CD4-positive, alpha-beta memory T cell (primary cell): ENCODE measurements around the gene KRTAP13-1. TPM values are rescaled to one million over a fixed set of nuclear protein-coding genes. Genes with fewer than 3 reads are reported as not detected.

Experiments used
- CTCF ChIA-PET: fragments of 350-600 bp; sonication (Branson Sonifier 250); formaldehyde crosslinking; loops from one replicate; lab custom pipeline; 2021; ENCODE audit warnings: inconsistent platforms; ENCODE audit not compliant: partially characterized antibody; lab: Charles Lee
- POLR2A ChIA-PET: fragments of 350-600 bp; sonication (Branson Sonifier 250); formaldehyde crosslinking; loops from one replicate; lab custom pipeline; 2021; ENCODE audit not compliant: partially characterized antibody; lab: Charles Lee
- DNase-seq, 5 donors: peaks; one replicate each; pipeline versions ENCODE4 v3.0.0 to v3.0.0-alpha.2; 2020 to 2022; ENCODE audit warnings: mixed read lengths in 1 of 5
- H3K27ac ChIP-seq: one replicate; pipeline ENCODE4 v1.7.0; 2013; ENCODE audit warnings: low read depth, low read length
- H3K27me3 ChIP-seq: 2 replicates; pipeline ENCODE4 v1.7.0; 2013; ENCODE audit warnings: mild to moderate bottlenecking, low read length, moderate library complexity; ENCODE audit not compliant: insufficient read depth
- H3K36me3 ChIP-seq: 2 replicates; pipeline ENCODE4 v1.7.0; 2013; ENCODE audit warnings: mild to moderate bottlenecking, low read length, moderate library complexity; ENCODE audit not compliant: insufficient read depth
- H3K4me1 ChIP-seq: 2 replicates; pipeline ENCODE4 v1.7.0; 2013; ENCODE audit warnings: mild to moderate bottlenecking, low read length, moderate library complexity; ENCODE audit not compliant: insufficient read depth
- H3K4me3 ChIP-seq, 2 donors: one replicate each; pipeline ENCODE4 v1.7.0; 2013; ENCODE audit warnings: low read length in 2 of 2, mild to moderate bottlenecking in 1 of 2
- H3K9me3 ChIP-seq, 2 donors: one replicate each; pipeline ENCODE4 v1.7.0; 2013; ENCODE audit warnings: low read length in 2 of 2, control low read depth in 1 of 2; ENCODE audit not compliant: control insufficient read depth in 1 of 2
- H3K27ac Mint-ChIP-seq, 7 donors: one replicate each; pipeline ENCODE4 v1.8.0; 2020 to 2021; ENCODE audit warnings: mixed read lengths in 7 of 7, mild to moderate bottlenecking in 6 of 7, inconsistent platforms in 3 of 7, moderate library complexity in 3 of 7
- H3K27me3 Mint-ChIP-seq, 2 donors: one replicate each; pipeline ENCODE4 v1.8.0; 2020 to 2021; ENCODE audit warnings: mixed read lengths in 2 of 2
- H3K36me3 Mint-ChIP-seq, 2 donors: one replicate each; pipeline ENCODE4 v1.8.0; 2020 to 2021; ENCODE audit warnings: mixed read lengths in 2 of 2, inconsistent platforms in 1 of 2, mild to moderate bottlenecking in 1 of 2
- H3K4me1 Mint-ChIP-seq, 4 donors: one replicate each; pipeline ENCODE4 v1.8.0; 2020 to 2021; ENCODE audit warnings: mixed read lengths in 4 of 4, mild to moderate bottlenecking in 1 of 4
- H3K4me3 Mint-ChIP-seq, 8 donors: one replicate each; pipeline ENCODE4 v1.8.0; 2020 to 2021; ENCODE audit warnings: mixed read lengths in 8 of 8, mild to moderate bottlenecking in 7 of 8, moderate library complexity in 6 of 8, inconsistent platforms in 3 of 8
- H3K9me3 Mint-ChIP-seq, 8 donors: one replicate each; pipeline ENCODE4 v1.8.0; 2020 to 2021; ENCODE audit warnings: mixed read lengths in 8 of 8, mild to moderate bottlenecking in 5 of 8, inconsistent platforms in 3 of 8, moderate library complexity in 1 of 8
- intact Hi-C: fragments of 100-400 bp; cut with micrococcal nuclease; formaldehyde crosslinking; loops from one replicate; pipeline ENCODE4 v1.15.1; 2023
- polyA plus RNA-seq, 2 donors: library from polyadenylated mRNA; unstranded; fragments of 300-500 nt; fragmentation: Illumina TruSeq; gene quantifications; one replicate each; pipeline ENCODE4 v1.2.3, GENCODE V29; 2021
- total RNA-seq, 2 experiments: library from RNA; stranded (reverse); gene quantifications; one replicate each; pipeline ENCODE4 v1.2.3, GENCODE V29; 2021

The KRTAP13-1 gene
- total and polyA plus RNA-seq, 4 experiments from 2014 or later: not detected

DNA sequence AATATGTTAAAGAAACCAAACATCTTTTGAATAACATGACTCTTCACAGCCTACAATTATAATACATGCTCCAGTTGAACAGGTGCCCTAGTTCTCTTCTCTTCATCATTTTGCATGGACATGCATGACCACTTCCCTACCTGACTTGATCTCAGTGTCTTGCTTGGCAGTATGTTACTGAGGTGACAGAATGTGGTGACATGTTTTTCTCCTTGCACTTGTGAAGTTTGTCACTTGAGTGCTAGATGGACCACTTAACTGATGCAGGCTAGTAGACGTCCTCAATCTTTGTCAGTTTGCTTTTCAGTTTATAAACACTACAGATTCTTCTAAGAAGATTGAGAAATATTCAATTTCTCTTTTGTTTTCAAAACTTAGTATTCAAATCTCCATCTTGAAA, 13.6 kb upstream of the KRTAP13-1 start:
- Histone ChIP-seq H3K27me3 (no peaks in the 10 kb centered on the region), H3K27ac (no peak overlapping the region), H3K36me3 (no peaks in the 10 kb centered on the region), H3K4me3 (no peak overlapping the region), H3K9me3 (no peaks in the 10 kb centered on the region), H3K4me1 (no peaks in the 10 kb centered on the region)
- Mint-ChIP-seq H3K36me3 (no peaks in the 10 kb centered on the region), H3K4me3 (no peak overlapping the region), H3K9me3 (peaks cover 0 to 6% (median 0%) of the 10 kb centered on the region in 8 donors), H3K27ac (no peak overlapping the region), H3K27me3 (peaks cover 0 to 2% of the 10 kb centered on the region in 2 donors), H3K4me1 (no peaks in the 10 kb centered on the region)
- intact Hi-C loops: no loop called here
- no peak for DNase-seq
- ChIA-PET POLR2A (no interaction called here), CTCF (no interaction called here)

DNA sequence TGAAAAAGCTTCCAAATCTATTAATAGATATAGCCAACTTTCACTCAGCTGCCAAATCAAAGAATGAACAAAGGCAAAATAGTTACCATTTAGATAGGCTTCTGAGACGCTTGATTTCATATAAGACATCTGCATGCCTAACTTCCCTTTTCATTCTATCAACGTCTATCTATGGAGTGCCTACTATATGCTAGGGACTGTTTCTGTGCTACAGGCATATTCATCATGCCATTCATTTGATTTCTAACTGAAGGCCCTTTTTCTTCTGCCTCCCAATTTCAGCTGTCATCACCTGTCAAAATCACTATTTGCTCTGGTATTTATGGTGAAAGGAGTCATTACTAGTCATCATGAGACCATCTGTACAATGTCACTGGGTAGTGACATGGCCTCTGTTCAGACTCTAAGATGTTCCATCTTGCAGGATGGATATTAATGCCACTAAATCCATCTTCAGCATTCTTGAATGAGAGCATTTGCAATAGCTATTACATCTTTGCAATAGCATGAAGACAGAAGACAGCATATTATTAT, 4.3 kb upstream of the KRTAP13-1 start:
- Mint-ChIP-seq H3K36me3 (no peaks in the 10 kb centered on the region), H3K4me1 (no peaks in the 10 kb centered on the region), H3K4me3 (no peak overlapping the region), H3K9me3 (peaks cover 0 to 17% (median 2%) of the 10 kb centered on the region in 8 donors), H3K27ac (no peak overlapping the region), H3K27me3 (peaks cover 1% of the 10 kb centered on the region in 2 donors)
- Histone ChIP-seq H3K4me3 (no peak overlapping the region), H3K9me3 (no peaks in the 10 kb centered on the region), H3K4me1 (no peaks in the 10 kb centered on the region), H3K27ac (no peak overlapping the region), H3K27me3 (no peaks in the 10 kb centered on the region), H3K36me3 (no peaks in the 10 kb centered on the region)
- intact Hi-C loops: no loop called here
- ChIA-PET CTCF (no interaction called here), POLR2A (no interaction called here)
- DNase-seq: no peak

DNA sequence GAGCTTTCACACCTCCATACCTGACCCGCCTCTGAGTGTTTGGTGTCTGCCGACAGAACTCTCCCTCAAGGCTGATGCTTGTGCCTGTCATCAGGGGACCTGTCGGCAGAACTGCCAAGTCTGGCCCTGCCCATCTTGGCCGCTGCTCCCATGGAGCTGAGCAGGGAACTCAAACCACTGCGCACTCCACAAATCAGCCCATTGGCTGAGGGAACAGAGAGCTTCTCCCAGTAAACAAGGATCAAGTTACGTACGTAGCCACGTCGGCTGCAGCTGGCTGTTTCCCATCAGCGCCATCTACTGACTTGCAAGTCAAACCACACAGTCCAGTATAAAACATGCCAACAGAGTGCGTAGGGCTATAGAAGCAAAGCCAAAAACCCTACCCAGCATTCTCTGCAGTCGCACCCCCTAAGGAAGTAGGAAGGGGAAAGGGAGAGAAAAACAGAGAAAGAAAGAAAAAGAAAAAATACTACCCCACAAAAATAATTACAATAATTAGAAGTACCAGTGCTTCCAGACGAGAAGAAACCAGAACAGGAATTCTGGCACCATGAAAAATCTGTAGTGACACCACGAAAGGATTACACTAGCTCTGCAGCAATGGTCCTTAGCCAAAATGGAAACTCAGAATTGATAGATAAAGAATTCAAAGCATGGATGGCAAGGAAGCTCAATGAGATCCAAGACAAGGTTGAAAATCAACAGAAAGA, 13.1 kb downstream of the KRTAP13-1 start:
- intact Hi-C loops: no loop called here
- DNase-seq: peak in 2 of 5 donors; percentile 1 to 2
- POLR2A ChIA-PET: interaction anchor here (0.6 kb wide), 1 partner anchor 1440 kb away, joined by 4 read pairs; no protein-coding TSS in a partner anchor
- Histone ChIP-seq H3K9me3 (no peaks in the 10 kb centered on the region), H3K4me3 (no peak overlapping the region), H3K36me3 (no peaks in the 10 kb centered on the region), H3K27ac (no peak overlapping the region), H3K4me1 (no peaks in the 10 kb centered on the region), H3K27me3 (no peaks in the 10 kb centered on the region)
- Mint-ChIP-seq H3K27ac (no peak overlapping the region), H3K36me3 (no peaks in the 10 kb centered on the region), H3K4me1 (no peaks in the 10 kb centered on the region), H3K27me3 (peaks cover 3 to 5% of the 10 kb centered on the region in 2 donors), H3K4me3 (peak overlapping the region in 3 of 8 donors; percentile 26 to 54 (median 29)), H3K9me3 (peaks cover 0 to 17% (median 5%) of the 10 kb centered on the region in 8 donors)
- CTCF ChIA-PET: no interaction called here

DNA sequence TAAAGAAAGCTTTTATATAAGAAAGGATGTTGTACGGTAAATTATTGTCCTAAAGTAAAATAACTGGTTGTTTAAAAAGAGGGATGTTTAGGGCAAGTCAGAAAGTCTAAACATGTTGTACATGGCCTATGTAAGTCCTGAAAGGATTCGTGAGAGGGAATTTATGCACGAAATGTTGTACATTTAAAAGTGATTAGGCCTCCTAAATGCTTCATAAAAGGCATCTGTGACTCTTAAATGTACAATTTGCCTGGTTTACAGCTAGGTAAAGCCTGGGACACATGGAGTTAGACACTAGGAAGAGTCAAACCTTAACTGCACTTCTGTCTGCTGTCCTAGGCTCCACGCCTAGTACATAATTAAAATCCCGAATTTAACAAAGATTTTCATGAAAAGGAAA, 20.2 kb downstream of the KRTAP13-1 start:
- ChIA-PET POLR2A (no interaction called here), CTCF (no interaction called here)
- Mint-ChIP-seq H3K4me3 (no peak overlapping the region), H3K9me3 (peaks cover 0 to 2% (median 0%) of the 10 kb centered on the region in 8 donors), H3K4me1 (no peaks in the 10 kb centered on the region), H3K27me3 (no peaks in the 10 kb centered on the region), H3K36me3 (no peaks in the 10 kb centered on the region), H3K27ac (no peak overlapping the region)
- H3K9me3 ChIP-seq: no peaks in the 10 kb centered on the region
- no peak overlapping the region for H3K27ac ChIP-seq
- H3K36me3 ChIP-seq: no peaks in the 10 kb centered on the region
- intact Hi-C loops: no loop called here
- no peak overlapping the region for H3K4me3 ChIP-seq
- no peak for DNase-seq
- no peaks in the 10 kb centered on the region for H3K27me3 ChIP-seq
- H3K4me1 ChIP-seq: no peaks in the 10 kb centered on the region

DNA sequence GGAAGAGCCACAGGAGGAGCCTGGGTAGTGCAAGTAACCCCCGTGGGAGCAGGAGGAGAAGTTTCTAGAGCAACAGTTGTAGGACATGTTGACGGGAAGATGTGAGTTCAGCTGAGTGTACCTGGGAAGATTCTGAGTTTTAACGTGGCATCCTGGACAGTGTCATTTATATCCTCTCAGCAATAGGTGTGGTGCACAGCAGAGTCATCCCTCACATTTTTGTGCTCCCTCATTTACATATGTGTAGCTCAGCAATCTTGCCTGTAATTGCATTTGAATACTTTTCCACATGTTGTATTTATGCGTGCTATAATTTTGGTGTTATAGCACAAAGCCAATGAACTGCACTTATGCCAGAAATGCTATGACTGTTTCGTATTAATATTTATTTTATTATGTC, 30.0 kb downstream of the KRTAP13-1 start, which contains the start of gene KRTAP13-3:
Gene KRTAP13-3, minus strand, starts transcription at position 101 of the 400 bp plus-strand sequence. Its CDS starts 14 bp downstream, at position 87.
- intact Hi-C loops: no loop called here
- no peak for DNase-seq
- H3K4me1 Mint-ChIP-seq: no peaks in the 10 kb centered on the region
- H3K4me3 Mint-ChIP-seq: no peak within 1 kb of the TSS
- H3K9me3 Mint-ChIP-seq: peaks cover 0 to 3% (median 0%) of the 10 kb centered on the region in 8 donors
- Histone ChIP-seq H3K4me3 (no peak within 1 kb of the TSS), H3K4me1 (no peaks in the 10 kb centered on the region), H3K36me3 (no peaks in the 10 kb centered on the region), H3K27ac (no peak within 1 kb of the TSS), H3K9me3 (no peaks in the 10 kb centered on the region), H3K27me3 (no peaks in the 10 kb centered on the region)
- H3K27ac Mint-ChIP-seq: no peak within 1 kb of the TSS
- peaks cover 1 to 2% of the 10 kb centered on the region in 2 donors for H3K27me3 Mint-ChIP-seq
- POLR2A ChIA-PET: no interaction called here
- CTCF ChIA-PET: no interaction called here
- no peaks in the 10 kb centered on the region for H3K36me3 Mint-ChIP-seq

DNA sequence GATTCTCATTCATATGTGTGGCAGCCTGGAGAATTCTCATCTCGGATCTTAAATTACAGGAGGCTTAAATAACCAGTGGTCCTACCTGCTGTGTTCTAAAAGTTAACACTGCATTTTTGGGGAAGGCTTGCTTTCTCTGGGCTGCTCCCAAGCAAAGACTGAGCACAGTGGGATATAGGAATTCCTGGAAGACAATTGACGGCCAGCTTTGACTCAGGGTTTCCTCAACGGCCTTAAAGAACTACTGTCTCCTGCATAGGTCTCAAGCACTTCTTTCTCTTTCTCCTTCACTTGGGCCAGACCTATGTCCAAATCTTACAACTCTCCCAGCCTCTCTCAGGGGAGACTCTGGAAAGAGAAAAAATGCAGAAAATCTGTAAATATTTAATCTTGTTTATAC, 30.9 kb downstream of the KRTAP13-1 start:
- Mint-ChIP-seq H3K4me1 (no peaks in the 10 kb centered on the region), H3K9me3 (peaks cover 0 to 3% (median 0%) of the 10 kb centered on the region in 8 donors), H3K4me3 (no peak overlapping the region), H3K36me3 (no peaks in the 10 kb centered on the region), H3K27me3 (peaks cover 1 to 2% of the 10 kb centered on the region in 2 donors), H3K27ac (no peak overlapping the region)
- CTCF ChIA-PET: no interaction called here
- POLR2A ChIA-PET: no interaction called here
- H3K27me3 ChIP-seq: no peaks in the 10 kb centered on the region
- no peaks in the 10 kb centered on the region for H3K36me3 ChIP-seq
- no peak overlapping the region for H3K27ac ChIP-seq
- H3K4me1 ChIP-seq: no peaks in the 10 kb centered on the region
- intact Hi-C loops: no loop called here
- no peaks in the 10 kb centered on the region for H3K9me3 ChIP-seq
- no peak for DNase-seq
- H3K4me3 ChIP-seq: no peak overlapping the region

DNA sequence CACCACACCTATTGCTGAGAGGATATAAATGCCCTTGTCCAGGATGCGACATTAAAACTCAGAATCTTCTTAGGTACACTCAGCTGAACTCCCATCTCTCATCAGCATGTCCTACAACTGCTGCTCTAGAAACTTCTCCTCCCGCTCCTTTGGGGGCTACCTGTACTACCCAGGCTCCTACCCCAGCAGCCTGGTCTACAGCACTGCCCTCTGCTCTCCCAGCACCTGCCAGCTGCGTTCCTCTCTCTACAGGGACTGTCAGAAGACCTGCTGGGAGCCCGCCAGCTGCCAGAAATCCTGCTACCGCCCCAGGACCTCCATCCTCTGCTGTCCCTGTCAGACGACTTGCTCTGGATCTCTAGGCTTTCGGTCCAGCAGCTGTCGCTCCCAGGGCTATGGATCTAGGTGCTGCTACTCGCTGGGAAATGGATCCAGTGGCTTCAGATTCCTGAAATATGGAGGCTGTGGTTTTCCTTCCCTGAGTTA, 34.4 kb downstream of the KRTAP13-1 start, which contains the start of gene KRTAP13-4:
Gene KRTAP13-4, plus strand, starts transcription at position 51 of the 486 bp plus-strand sequence. Its CDS starts 56 bp downstream, at position 107.
- POLR2A ChIA-PET: no interaction called here
- Mint-ChIP-seq H3K4me3 (no peak within 1 kb of the TSS), H3K9me3 (peaks cover 0 to 4% (median 0%) of the 10 kb centered on the region in 8 donors), H3K4me1 (no peaks in the 10 kb centered on the region), H3K36me3 (no peaks in the 10 kb centered on the region), H3K27ac (no peak within 1 kb of the TSS), H3K27me3 (peaks cover 1 to 2% of the 10 kb centered on the region in 2 donors)
- Histone ChIP-seq H3K36me3 (no peaks in the 10 kb centered on the region), H3K9me3 (no peaks in the 10 kb centered on the region), H3K4me3 (no peak within 1 kb of the TSS), H3K4me1 (no peaks in the 10 kb centered on the region), H3K27ac (no peak within 1 kb of the TSS), H3K27me3 (no peaks in the 10 kb centered on the region)
- CTCF ChIA-PET: no interaction called here
- intact Hi-C loops: no loop called here
- DNase-seq: no peak
